SK-N-SH treated with all-trans-retinoic acid at 6 μM for 48 hours (cell line): ENCODE data around the gene RSF1.
"Not testable (repeated sequence)": the region's sequence is repeated elsewhere in the genome, so short reads cannot be mapped to it uniquely, and the experiment has no call there.

Source experiments
- ATAC-seq: fragments of 200-7000 bp; cut with Tn5 transposase; 3 replicates; pipeline ENCODE4 v1.9.1; 2020; ENCODE audit warnings: mild to moderate bottlenecking, moderate library complexity
- ARNTL ChIP-seq: fragments of 450-650 bp; formaldehyde crosslinking; IDR thresholded peaks from 2 replicates; pipeline ENCODE4 v1.5.0; 2020; ENCODE audit warnings: low read depth, mild to moderate bottlenecking, moderate library complexity, borderline replicate concordance
- BACH2 ChIP-seq: fragments of 250-450 bp; sonication (Bioruptor Pico); IDR thresholded peaks from 2 replicates; pipeline ENCODE4 v1.9.0; 2021; ENCODE audit warnings: mild to moderate bottlenecking, borderline replicate concordance
- CSDC2 ChIP-seq: fragments of 250-450 bp; sonication (Bioruptor Pico); IDR thresholded peaks from 2 replicates; pipeline ENCODE4 v1.5.0; 2020; ENCODE audit warnings: mild to moderate bottlenecking, moderate library complexity
- CSRNP3 ChIP-seq: fragments of 250-450 bp; sonication (Bioruptor Pico); IDR thresholded peaks from 2 replicates; pipeline ENCODE4 v1.5.1; 2021; ENCODE audit warnings: mild to moderate bottlenecking, moderate library complexity
- ESRRG ChIP-seq: fragments of 250-450 bp; sonication (Bioruptor Pico); IDR thresholded peaks from 2 replicates; pipeline ENCODE4 v1.6.1; 2021; ENCODE audit warnings: mild to moderate bottlenecking
- ISL1 ChIP-seq: fragments of 250-450 bp; sonication (Bioruptor Pico); IDR thresholded peaks from 2 replicates; pipeline ENCODE4 v2.1.2; 2022; ENCODE audit warnings: mild to moderate bottlenecking, moderate library complexity
- OSR1 ChIP-seq: fragments of 250-450 bp; sonication (Bioruptor Pico); IDR thresholded peaks from 2 replicates; pipeline ENCODE4 v1.8.0; 2022; ENCODE audit warnings: moderate library complexity, mild to moderate bottlenecking, inconsistent platforms
- POU6F1 ChIP-seq: fragments of 250-450 bp; sonication (Bioruptor Pico); IDR thresholded peaks from 2 replicates; pipeline ENCODE4 v1.8.0; 2021; ENCODE audit warnings: low read depth, mild to moderate bottlenecking, moderate library complexity, borderline replicate concordance
- PPARA ChIP-seq: fragments of 250-450 bp; sonication (Bioruptor Pico); IDR thresholded peaks from 2 replicates; pipeline ENCODE4 v1.5.0; 2020; ENCODE audit warnings: mild to moderate bottlenecking, borderline replicate concordance
- RARB ChIP-seq: fragments of 250-450 bp; sonication (Bioruptor Pico); IDR thresholded peaks from 2 replicates; pipeline ENCODE4 v1.8.0; 2021; ENCODE audit warnings: mild to moderate bottlenecking, moderate library complexity
- SNAI2 ChIP-seq: fragments of 250-450 bp; sonication (Bioruptor Pico); IDR thresholded peaks from 2 replicates; pipeline ENCODE4 v1.5.0; 2020; ENCODE audit warnings: mild to moderate bottlenecking, moderate library complexity
- TCF4 ChIP-seq: fragments of 250-450 bp; sonication (Bioruptor Pico); IDR thresholded peaks from 2 replicates; pipeline ENCODE4 v1.8.0; 2021; ENCODE audit warnings: mild to moderate bottlenecking, moderate library complexity, borderline replicate concordance
- TOX ChIP-seq: fragments of 250-450 bp; sonication (Bioruptor Pico); IDR thresholded peaks from 2 replicates; pipeline ENCODE4 v1.8.0; 2021; ENCODE audit warnings: mild to moderate bottlenecking, moderate library complexity, borderline replicate concordance
- ZC3H10 ChIP-seq: fragments of 250-450 bp; sonication (Bioruptor Pico); IDR thresholded peaks from 2 replicates; pipeline ENCODE4 v1.5.1; 2021; ENCODE audit warnings: mild to moderate bottlenecking, moderate library complexity
- ZFP3 ChIP-seq: fragments of 250-450 bp; sonication (Bioruptor Pico); IDR thresholded peaks from 2 replicates; pipeline ENCODE4 v1.5.0; 2020; ENCODE audit warnings: mild to moderate bottlenecking, moderate library complexity
- ZFP30 ChIP-seq: fragments of 450-650 bp; formaldehyde crosslinking; IDR thresholded peaks from 2 replicates; pipeline ENCODE4 v1.5.0; 2022; ENCODE audit warnings: mild to moderate bottlenecking, moderate library complexity
- ZNF565 ChIP-seq: fragments of 450-650 bp; formaldehyde crosslinking; conservative IDR thresholded peaks from 2 replicates; pipeline ENCODE4 v1.5.0; 2020; ENCODE audit warnings: low read depth, mild to moderate bottlenecking, moderate library complexity
- ZNF70 ChIP-seq: fragments of 450-650 bp; formaldehyde crosslinking; IDR thresholded peaks from 2 replicates; pipeline ENCODE4 v1.5.0; 2020; ENCODE audit warnings: mild to moderate bottlenecking, moderate library complexity
- ZNF8 ChIP-seq: fragments of 450-650 bp; formaldehyde crosslinking; IDR thresholded peaks from 2 replicates; pipeline ENCODE4 v1.5.0; 2020; ENCODE audit warnings: mild to moderate bottlenecking, moderate library complexity
- TF ChIP-seq, protein P1 (sequence below): fragments of 250-450 bp; sonication (Bioruptor Pico); IDR thresholded peaks from 2 replicates; pipeline ENCODE4 v1.5.0; 2020; ENCODE audit warnings: mild to moderate bottlenecking, moderate library complexity
- TF ChIP-seq, protein P2 (sequence below): fragments of 250-450 bp; sonication (Bioruptor Pico); IDR thresholded peaks from 2 replicates; pipeline ENCODE4 v1.5.1; 2020; ENCODE audit warnings: low read depth, mild to moderate bottlenecking, moderate library complexity

RSF1 gene

DNA sequence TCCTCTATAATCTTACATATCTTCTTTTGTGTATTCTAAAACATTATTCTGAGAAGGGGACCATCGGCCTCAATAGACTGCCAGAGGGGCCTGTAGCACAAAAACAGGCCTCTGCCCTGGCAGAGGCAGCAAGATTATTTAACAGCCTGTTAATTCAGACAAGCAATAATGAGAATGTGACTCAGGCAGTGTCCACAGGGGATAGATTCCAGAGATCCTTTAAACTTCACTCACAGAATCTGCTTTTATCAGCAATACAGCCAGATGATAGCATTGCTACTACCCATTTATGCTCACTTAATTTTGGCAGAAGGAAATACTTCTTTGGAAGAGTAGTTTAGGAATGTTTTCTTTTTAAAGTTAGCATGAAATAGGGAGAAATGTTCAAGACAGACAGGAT is 45.3 kb upstream of the RSF1 start:
- TF ChIP-seq ISL1 (CRISPR knock-in tag) (peak; percentile 81), ZFP3 (CRISPR knock-in tag) (no peak), TCF4 (0 out of 2 replicates have a peak, but pooled peaks have one; percentile 38), BACH2 (CRISPR knock-in tag) (no peak)
- TF ChIP-seq, protein P1, sequence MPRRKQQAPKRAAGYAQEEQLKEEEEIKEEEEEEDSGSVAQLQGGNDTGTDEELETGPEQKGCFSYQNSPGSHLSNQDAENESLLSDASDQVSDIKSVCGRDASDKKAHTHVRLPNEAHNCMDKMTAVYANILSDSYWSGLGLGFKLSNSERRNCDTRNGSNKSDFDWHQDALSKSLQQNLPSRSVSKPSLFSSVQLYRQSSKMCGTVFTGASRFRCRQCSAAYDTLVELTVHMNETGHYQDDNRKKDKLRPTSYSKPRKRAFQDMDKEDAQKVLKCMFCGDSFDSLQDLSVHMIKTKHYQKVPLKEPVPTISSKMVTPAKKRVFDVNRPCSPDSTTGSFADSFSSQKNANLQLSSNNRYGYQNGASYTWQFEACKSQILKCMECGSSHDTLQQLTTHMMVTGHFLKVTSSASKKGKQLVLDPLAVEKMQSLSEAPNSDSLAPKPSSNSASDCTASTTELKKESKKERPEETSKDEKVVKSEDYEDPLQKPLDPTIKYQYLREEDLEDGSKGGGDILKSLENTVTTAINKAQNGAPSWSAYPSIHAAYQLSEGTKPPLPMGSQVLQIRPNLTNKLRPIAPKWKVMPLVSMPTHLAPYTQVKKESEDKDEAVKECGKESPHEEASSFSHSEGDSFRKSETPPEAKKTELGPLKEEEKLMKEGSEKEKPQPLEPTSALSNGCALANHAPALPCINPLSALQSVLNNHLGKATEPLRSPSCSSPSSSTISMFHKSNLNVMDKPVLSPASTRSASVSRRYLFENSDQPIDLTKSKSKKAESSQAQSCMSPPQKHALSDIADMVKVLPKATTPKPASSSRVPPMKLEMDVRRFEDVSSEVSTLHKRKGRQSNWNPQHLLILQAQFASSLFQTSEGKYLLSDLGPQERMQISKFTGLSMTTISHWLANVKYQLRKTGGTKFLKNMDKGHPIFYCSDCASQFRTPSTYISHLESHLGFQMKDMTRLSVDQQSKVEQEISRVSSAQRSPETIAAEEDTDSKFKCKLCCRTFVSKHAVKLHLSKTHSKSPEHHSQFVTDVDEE (CRISPR knock-in tag): 0 out of 2 replicates have a peak, but pooled peaks have one; percentile 45
- ATAC-seq: peak; percentile 64

GRCh38 chr11:77861444-77861843 is 40.9 kb upstream of the RSF1 start:
- not testable (repeated sequence) for ATAC-seq

- not testable (repeated sequence) for ATAC-seq
Measured at GRCh38 chr11:77857906-77858457, 37.5 kb upstream of the RSF1 start.

DNA sequence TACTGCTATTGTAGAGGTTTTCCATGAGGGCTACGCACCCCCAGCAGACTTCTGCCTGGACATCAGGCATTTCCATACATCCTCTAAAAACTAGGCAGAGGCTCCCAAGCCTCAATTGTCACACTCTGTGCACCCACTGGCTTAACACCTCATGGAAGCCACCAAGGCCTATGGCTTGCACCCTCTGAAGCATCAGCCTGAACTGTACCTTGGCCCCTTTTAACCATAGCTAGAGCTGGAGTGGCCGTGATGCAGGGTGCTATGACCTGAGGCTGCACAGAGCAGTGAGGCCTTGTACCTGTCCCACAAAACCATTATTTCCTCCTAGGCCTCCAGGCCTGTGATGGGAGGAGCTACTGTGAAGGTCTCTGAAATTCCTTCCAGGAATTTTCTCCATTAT is 34.3 kb upstream of the RSF1 start:
- TF ChIP-seq, protein P2, sequence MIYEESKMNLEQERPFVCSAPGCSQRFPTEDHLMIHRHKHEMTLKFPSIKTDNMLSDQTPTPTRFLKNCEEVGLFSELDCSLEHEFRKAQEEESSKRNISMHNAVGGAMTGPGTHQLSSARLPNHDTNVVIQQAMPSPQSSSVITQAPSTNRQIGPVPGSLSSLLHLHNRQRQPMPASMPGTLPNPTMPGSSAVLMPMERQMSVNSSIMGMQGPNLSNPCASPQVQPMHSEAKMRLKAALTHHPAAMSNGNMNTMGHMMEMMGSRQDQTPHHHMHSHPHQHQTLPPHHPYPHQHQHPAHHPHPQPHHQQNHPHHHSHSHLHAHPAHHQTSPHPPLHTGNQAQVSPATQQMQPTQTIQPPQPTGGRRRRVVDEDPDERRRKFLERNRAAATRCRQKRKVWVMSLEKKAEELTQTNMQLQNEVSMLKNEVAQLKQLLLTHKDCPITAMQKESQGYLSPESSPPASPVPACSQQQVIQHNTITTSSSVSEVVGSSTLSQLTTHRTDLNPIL (CRISPR knock-in tag): no peak
- TF ChIP-seq ZNF70 (CRISPR knock-in tag) (no peak), CSDC2 (CRISPR knock-in tag) (no peak)
- ATAC-seq: no peak

- TF ChIP-seq CSRNP3 (CRISPR knock-in tag): no peak
- no peak for TF ChIP-seq POU6F1 (CRISPR knock-in tag)
- TF ChIP-seq ARNTL (CRISPR knock-in tag): no peak
- TF ChIP-seq ZNF565: no peak
- TF ChIP-seq SNAI2 (CRISPR knock-in tag): no peak
- TF ChIP-seq PPARA (CRISPR knock-in tag): no peak
- no peak for TF ChIP-seq ZC3H10 (CRISPR knock-in tag)
- TF ChIP-seq ZNF8 (CRISPR knock-in tag): no peak
- no peak for TF ChIP-seq ISL1 (CRISPR knock-in tag)
- TF ChIP-seq, protein P1 (CRISPR knock-in tag): no peak
- TF ChIP-seq ESRRG (CRISPR knock-in tag): no peak
- TF ChIP-seq TOX (CRISPR knock-in tag): no peak
- no peak for TF ChIP-seq RARB (CRISPR knock-in tag)
- no peak for TF ChIP-seq OSR1 (CRISPR knock-in tag)
- no peak for TF ChIP-seq TCF4
- TF ChIP-seq ZNF70 (CRISPR knock-in tag): no peak
- TF ChIP-seq ZFP30 (CRISPR knock-in tag): no peak
- TF ChIP-seq, protein P2 (CRISPR knock-in tag): no peak
- ATAC-seq: no peak
Measured at GRCh38 chr11:77851503-77851902, 31.0 kb upstream of the RSF1 start.

GRCh38 chr11:77843700-77844099 is 23.2 kb upstream of the RSF1 start:
- not testable (repeated sequence) for ATAC-seq
